Thoracic aorta (tissue), 2 donors: ENCODE results near the gene FAM120A. TPM values are rescaled to one million over a fixed set of nuclear protein-coding genes. Genes with fewer than 3 reads are reported as not detected.
A peak's percentile ranks its signal among the peaks of the same experiment; 100 is the strongest.

ENCODE experiments used
- ATAC-seq: fragments of 150-250 bp; one replicate; pipeline ENCODE4 v1.8.0; 2017; ENCODE audit warnings: low read depth; ENCODE audit not compliant: insufficient number of reproducible peaks, low FRiP score
- DNase-seq: peaks from one replicate; pipeline ENCODE4 v3.0.0-alpha.2; 2020; ENCODE audit warnings: low spot score
- H3K27ac ChIP-seq, 2 donors: fragments of 200-600 bp; sonication (generic); 1 replicate in 1 of 2; 2 replicates in 1 of 2; pipeline ENCODE4 v1.5.1; 2016; ENCODE audit warnings: mild to moderate bottlenecking in 2 of 2, moderate library complexity in 2 of 2
- H3K27me3 ChIP-seq: fragments of 200-600 bp; sonication (generic); replicated peaks from 2 replicates; pipeline ENCODE4 v1.6.0; 2016; ENCODE audit warnings: mild to moderate bottlenecking; ENCODE audit not compliant: insufficient read depth
- H3K36me3 ChIP-seq: fragments of 200-600 bp; sonication (generic); one replicate; pipeline ENCODE4 v1.5.1; 2016
- H3K4me1 ChIP-seq, 2 donors: fragments of 200-600 bp; sonication (generic); 1 replicate in 1 of 2; 2 replicates in 1 of 2; pipeline versions ENCODE4 v1.5.1 to v1.6.0; 2016; ENCODE audit warnings: low read depth in 2 of 2, mild to moderate bottlenecking in 1 of 2; ENCODE audit not compliant: control insufficient read depth in 1 of 2
- H3K4me3 ChIP-seq: fragments of 200-600 bp; sonication (generic); 2 replicates; pipeline ENCODE4 v1.5.1; 2016; ENCODE audit warnings: mild to moderate bottlenecking
- H3K9me3 ChIP-seq: fragments of 200-600 bp; sonication (generic); 2 replicates; pipeline ENCODE4 v1.5.1; 2016
- total RNA-seq, 2 donors: library from RNA; depleted of rRNA; stranded (reverse); fragments of >200 nt; gene quantifications; one replicate each; pipeline versions ENCODE4 v1.1.0 to v1.2.3, GENCODE V29; 2016
- TF ChIP-seq, protein P1 (sequence below): fragments of 200-600 bp; sonication (generic); IDR thresholded peaks from one replicate; pipeline ENCODE4 v1.5.1; 2019; ENCODE audit warnings: antibody characterized with exemption

The FAM120A gene
- total RNA-seq, 2 donors from 2014 or later: 65.3 to 87.8 TPM

DNA sequence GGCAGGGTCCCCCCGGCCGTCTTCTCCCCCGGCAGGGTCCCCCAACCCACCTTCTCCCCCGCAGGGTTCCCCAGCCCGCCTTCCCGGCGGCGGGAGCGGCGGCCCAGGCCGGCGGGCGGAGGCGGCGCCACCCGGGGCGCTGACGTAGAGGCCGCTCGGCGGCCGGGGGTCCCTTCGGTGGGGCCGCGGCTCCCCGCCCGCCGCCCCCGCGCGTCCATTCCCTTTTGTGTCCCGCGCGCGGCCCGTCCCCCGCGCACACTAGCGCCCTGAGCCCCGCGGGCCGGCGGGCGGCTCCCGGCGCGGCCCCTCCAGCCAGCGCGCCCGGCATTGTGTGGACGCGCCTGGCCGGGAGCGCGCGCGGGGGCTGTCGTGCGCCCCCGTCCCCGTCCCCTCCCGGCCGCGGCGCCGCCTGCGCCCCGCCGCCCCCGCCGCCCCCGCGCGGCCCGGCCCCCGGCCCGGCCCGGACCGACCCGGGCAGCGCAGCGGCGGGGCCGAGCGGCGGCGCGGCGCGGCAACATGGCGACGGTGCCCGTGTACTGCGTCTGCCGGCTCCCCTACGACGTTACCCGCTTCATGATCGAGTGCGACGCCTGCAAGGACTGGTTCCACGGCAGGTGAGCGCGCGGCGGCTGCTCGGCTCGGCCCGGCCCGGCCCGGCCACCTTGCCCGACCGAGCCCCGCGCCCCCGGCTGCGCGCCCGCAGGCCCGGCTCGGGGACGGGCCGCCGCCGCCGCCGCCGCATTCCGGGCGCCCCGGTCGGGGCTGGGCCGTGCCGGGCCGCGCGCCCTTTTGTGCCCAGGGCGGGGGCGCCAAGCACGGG lies 125.0 kb downstream of the FAM120A start, which contains the start of gene PHF2:
PHF2 (plus strand) TSS at position 327 of the 820 bp plus-strand sequence; CDS start at position 517, 190 bp downstream.
- DNase-seq (no peak), ATAC-seq (peak; percentile 21)
- no peaks in the 10 kb centered on the region for H3K36me3 ChIP-seq
- TF ChIP-seq, protein P1, sequence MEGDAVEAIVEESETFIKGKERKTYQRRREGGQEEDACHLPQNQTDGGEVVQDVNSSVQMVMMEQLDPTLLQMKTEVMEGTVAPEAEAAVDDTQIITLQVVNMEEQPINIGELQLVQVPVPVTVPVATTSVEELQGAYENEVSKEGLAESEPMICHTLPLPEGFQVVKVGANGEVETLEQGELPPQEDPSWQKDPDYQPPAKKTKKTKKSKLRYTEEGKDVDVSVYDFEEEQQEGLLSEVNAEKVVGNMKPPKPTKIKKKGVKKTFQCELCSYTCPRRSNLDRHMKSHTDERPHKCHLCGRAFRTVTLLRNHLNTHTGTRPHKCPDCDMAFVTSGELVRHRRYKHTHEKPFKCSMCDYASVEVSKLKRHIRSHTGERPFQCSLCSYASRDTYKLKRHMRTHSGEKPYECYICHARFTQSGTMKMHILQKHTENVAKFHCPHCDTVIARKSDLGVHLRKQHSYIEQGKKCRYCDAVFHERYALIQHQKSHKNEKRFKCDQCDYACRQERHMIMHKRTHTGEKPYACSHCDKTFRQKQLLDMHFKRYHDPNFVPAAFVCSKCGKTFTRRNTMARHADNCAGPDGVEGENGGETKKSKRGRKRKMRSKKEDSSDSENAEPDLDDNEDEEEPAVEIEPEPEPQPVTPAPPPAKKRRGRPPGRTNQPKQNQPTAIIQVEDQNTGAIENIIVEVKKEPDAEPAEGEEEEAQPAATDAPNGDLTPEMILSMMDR: no peak
- peak within 1 kb of the TSS; percentile 93 to 94 for H3K27ac ChIP-seq
- peaks cover 26 to 57% of the 10 kb centered on the region in 2 donors for H3K4me1 ChIP-seq
- H3K27me3 ChIP-seq: no peaks in the 10 kb centered on the region
- no peaks in the 10 kb centered on the region for H3K9me3 ChIP-seq
- H3K4me3 ChIP-seq: peak within 1 kb of the TSS; percentile 92

- Histone ChIP-seq H3K27ac (peak overlapping the region; percentile 64 to 79), H3K4me3 (peak overlapping the region; percentile 75), H3K9me3 (no peaks in the 10 kb centered on the region), H3K4me1 (peaks cover 28 to 66% of the 10 kb centered on the region in 2 donors), H3K36me3 (no peaks in the 10 kb centered on the region), H3K27me3 (no peaks in the 10 kb centered on the region)
- ATAC-seq: no peak
- TF ChIP-seq, protein P1: no peak
- no peak for DNase-seq
Observed at GRCh38 chr9:93577078-93577974, 125.8 kb downstream of the FAM120A start.

DNA sequence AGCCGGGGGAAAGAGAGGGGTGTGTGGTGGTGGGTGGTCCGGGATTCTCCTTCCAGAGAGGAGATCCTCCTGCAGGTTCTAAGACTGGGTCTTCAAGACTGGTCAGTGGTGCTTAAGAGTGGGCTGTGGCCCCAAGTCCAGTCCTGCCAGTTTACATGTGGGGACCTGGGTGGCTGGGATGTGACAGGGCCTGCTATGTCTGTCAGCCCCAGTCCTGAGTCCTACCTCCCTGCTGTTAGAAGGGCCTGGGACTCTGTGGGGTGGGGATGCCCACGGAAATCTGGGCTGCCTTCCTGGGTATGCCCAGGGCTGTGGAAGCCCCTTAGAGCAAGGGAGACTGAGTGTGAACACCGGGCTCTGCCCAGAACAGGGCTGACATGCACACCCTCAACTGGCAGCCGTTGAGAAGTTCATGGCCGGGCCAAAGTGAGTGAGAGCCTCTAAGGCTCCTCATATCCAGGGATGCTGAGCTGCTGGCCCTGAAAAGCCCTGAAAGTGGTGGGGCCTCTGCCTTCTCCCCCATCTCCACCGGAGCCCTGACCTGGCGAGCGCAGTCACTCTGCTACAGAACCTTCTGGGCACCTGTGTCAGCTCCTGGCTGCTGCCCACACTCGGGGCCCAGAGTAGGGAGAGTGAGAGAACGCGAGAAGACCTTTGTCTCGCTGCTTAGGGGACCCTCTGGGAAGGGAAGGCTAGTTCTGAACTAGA lies 126.6 kb downstream of the FAM120A start:
- Histone ChIP-seq H3K9me3 (no peaks in the 10 kb centered on the region), H3K4me1 (peaks cover 28 to 68% of the 10 kb centered on the region in 2 donors), H3K27me3 (no peaks in the 10 kb centered on the region), H3K4me3 (peak overlapping the region; percentile 75), H3K36me3 (no peaks in the 10 kb centered on the region), H3K27ac (peak overlapping the region; percentile 64 to 79)
- TF ChIP-seq, protein P1: no peak
- DNase-seq (no peak), ATAC-seq (no peak)

GRCh38 chr9:93578844-93579243 lies 127.4 kb downstream of the FAM120A start:
- ATAC-seq (no peak), DNase-seq (no peak)
- TF ChIP-seq, protein P1: no peak
- Histone ChIP-seq H3K27me3 (no peaks in the 10 kb centered on the region), H3K9me3 (no peaks in the 10 kb centered on the region), H3K4me3 (peak overlapping the region; percentile 75), H3K4me1 (peaks cover 28 to 68% of the 10 kb centered on the region in 2 donors), H3K36me3 (no peaks in the 10 kb centered on the region), H3K27ac (peak overlapping the region in 1 of 2 donors; percentile 64)
